T-helper 1 cell treated with Interleukin-12 subunit alpha and Interleukin-12 subunit beta and Interleukin-4 antibody, amounts not matched to agents 30 μg/mL and 1 μg/mL, for 36 hours (primary cell): ENCODE results near the gene HADHB.
A peak's percentile ranks its signal among the peaks of the same experiment; 100 is the strongest.
"Not testable (repeated sequence)": the region's sequence is repeated elsewhere in the genome, so short reads cannot be mapped to it uniquely, and the experiment has no call there.

ENCODE experiments used
- H3K27ac Mint-ChIP-seq: one replicate; pipeline ENCODE4 v1.8.0; 2021; ENCODE audit warnings: mild to moderate bottlenecking, mixed read lengths
- H3K27me3 Mint-ChIP-seq: one replicate; pipeline ENCODE4 v1.8.0; 2021; ENCODE audit warnings: low read depth, mixed read lengths
- H3K36me3 Mint-ChIP-seq: one replicate; pipeline ENCODE4 v1.8.0; 2021; ENCODE audit warnings: low read depth, mixed read lengths
- H3K4me1 Mint-ChIP-seq: one replicate; pipeline ENCODE4 v1.8.0; 2021; ENCODE audit warnings: low read depth, mixed read lengths
- H3K4me3 Mint-ChIP-seq: one replicate; pipeline ENCODE4 v1.8.0; 2021; ENCODE audit warnings: mild to moderate bottlenecking, moderate library complexity, mixed read lengths
- H3K9me3 Mint-ChIP-seq: one replicate; pipeline ENCODE4 v1.8.0; 2021; ENCODE audit warnings: mixed read lengths

The HADHB gene

GRCh38 chr2:26324479-26324878 lies 79.7 kb downstream of the HADHB start:
- H3K4me1 Mint-ChIP-seq, H3K27me3 Mint-ChIP-seq, H3K4me3 Mint-ChIP-seq, H3K9me3 Mint-ChIP-seq, H3K36me3 Mint-ChIP-seq, H3K27ac Mint-ChIP-seq: not testable (repeated sequence)

GRCh38 chr2:26324903-26325302 lies 80.2 kb downstream of the HADHB start:
- Mint-ChIP-seq H3K27ac (no peak overlapping the region), H3K9me3 (no peaks in the 10 kb centered on the region), H3K36me3 (no peaks in the 10 kb centered on the region), H3K4me3 (no peak overlapping the region), H3K4me1 (peaks cover 6% of the 10 kb centered on the region), H3K27me3 (peaks cover 5% of the 10 kb centered on the region)

GRCh38 chr2:26325851-26326250 lies 81.1 kb downstream of the HADHB start:
- peaks cover 11% of the 10 kb centered on the region for H3K4me1 Mint-ChIP-seq
- no peaks in the 10 kb centered on the region for H3K9me3 Mint-ChIP-seq
- H3K4me3 Mint-ChIP-seq = no peak overlapping the region
- no peaks in the 10 kb centered on the region for H3K36me3 Mint-ChIP-seq
- peaks cover 5% of the 10 kb centered on the region for H3K27me3 Mint-ChIP-seq
- no peak overlapping the region for H3K27ac Mint-ChIP-seq

GRCh38 chr2:26326514-26326913 lies 81.8 kb downstream of the HADHB start:
- H3K4me1 Mint-ChIP-seq = peaks cover 11% of the 10 kb centered on the region
- no peaks in the 10 kb centered on the region for H3K27me3 Mint-ChIP-seq
- no peaks in the 10 kb centered on the region for H3K9me3 Mint-ChIP-seq
- H3K36me3 Mint-ChIP-seq = no peaks in the 10 kb centered on the region
- no peak overlapping the region for H3K4me3 Mint-ChIP-seq
- H3K27ac Mint-ChIP-seq = no peak overlapping the region

- H3K4me3 Mint-ChIP-seq = no peak overlapping the region
- H3K36me3 Mint-ChIP-seq = no peaks in the 10 kb centered on the region
- H3K27me3 Mint-ChIP-seq = no peaks in the 10 kb centered on the region
- no peak overlapping the region for H3K27ac Mint-ChIP-seq
- peaks cover 11% of the 10 kb centered on the region for H3K4me1 Mint-ChIP-seq
- no peaks in the 10 kb centered on the region for H3K9me3 Mint-ChIP-seq
These were observed 82.8 kb downstream of the HADHB start for GRCh38 chr2:26327291-26328272.

- not testable (repeated sequence) for H3K27ac Mint-ChIP-seq, H3K4me3 Mint-ChIP-seq, H3K27me3 Mint-ChIP-seq, H3K9me3 Mint-ChIP-seq, H3K36me3 Mint-ChIP-seq
- H3K4me1 Mint-ChIP-seq = peaks cover 13% of the 10 kb centered on the region
These were observed 84.3 kb downstream of the HADHB start for GRCh38 chr2:26329083-26329482.

GRCh38 chr2:26330114-26330549 lies 85.4 kb downstream of the HADHB start:
- Mint-ChIP-seq H3K4me1 (peaks cover 13% of the 10 kb centered on the region), H3K4me3 (no peak overlapping the region), H3K27me3 (no peaks in the 10 kb centered on the region), H3K36me3 (no peaks in the 10 kb centered on the region), H3K9me3 (no peaks in the 10 kb centered on the region), H3K27ac (peak overlapping the region; percentile 2)

GRCh38 chr2:26330604-26331003 lies 85.9 kb downstream of the HADHB start:
- H3K27ac Mint-ChIP-seq = no peak overlapping the region
- H3K4me1 Mint-ChIP-seq = peaks cover 13% of the 10 kb centered on the region
- no peak overlapping the region for H3K4me3 Mint-ChIP-seq
- H3K36me3 Mint-ChIP-seq = no peaks in the 10 kb centered on the region
- H3K9me3 Mint-ChIP-seq = no peaks in the 10 kb centered on the region
- no peaks in the 10 kb centered on the region for H3K27me3 Mint-ChIP-seq

GRCh38 chr2:26331321-26331720 lies 86.6 kb downstream of the HADHB start:
- H3K27ac Mint-ChIP-seq, H3K36me3 Mint-ChIP-seq, H3K27me3 Mint-ChIP-seq, H3K9me3 Mint-ChIP-seq, H3K4me3 Mint-ChIP-seq: not testable (repeated sequence)
- H3K4me1 Mint-ChIP-seq = peaks cover 10% of the 10 kb centered on the region

GRCh38 chr2:26333293-26333692 lies 88.6 kb downstream of the HADHB start:
- H3K36me3 Mint-ChIP-seq = no peaks in the 10 kb centered on the region
- no peak overlapping the region for H3K4me3 Mint-ChIP-seq
- H3K27ac Mint-ChIP-seq = no peak overlapping the region
- no peaks in the 10 kb centered on the region for H3K27me3 Mint-ChIP-seq
- H3K9me3 Mint-ChIP-seq = no peaks in the 10 kb centered on the region
- peaks cover 10% of the 10 kb centered on the region for H3K4me1 Mint-ChIP-seq

- no peaks in the 10 kb centered on the region for H3K9me3 Mint-ChIP-seq
- H3K27me3 Mint-ChIP-seq = no peaks in the 10 kb centered on the region
- no peak overlapping the region for H3K27ac Mint-ChIP-seq
- peaks cover 4% of the 10 kb centered on the region for H3K4me1 Mint-ChIP-seq
- no peak overlapping the region for H3K4me3 Mint-ChIP-seq
- H3K36me3 Mint-ChIP-seq = no peaks in the 10 kb centered on the region
These were observed 90.5 kb downstream of the HADHB start for GRCh38 chr2:26335231-26335630.

GRCh38 chr2:26336719-26337118 lies 92.0 kb downstream of the HADHB start:
- Mint-ChIP-seq H3K4me3 (no peak overlapping the region), H3K27ac (no peak overlapping the region), H3K9me3 (no peaks in the 10 kb centered on the region), H3K36me3 (no peaks in the 10 kb centered on the region), H3K27me3 (no peaks in the 10 kb centered on the region), H3K4me1 (peaks cover 2% of the 10 kb centered on the region)

GRCh38 chr2:26337298-26337697 lies 92.6 kb downstream of the HADHB start:
- Mint-ChIP-seq H3K27me3 (no peaks in the 10 kb centered on the region), H3K9me3 (no peaks in the 10 kb centered on the region), H3K4me1 (peaks cover 2% of the 10 kb centered on the region), H3K27ac (no peak overlapping the region), H3K4me3 (no peak overlapping the region), H3K36me3 (no peaks in the 10 kb centered on the region)
